ENCODE data around the gene FAM186B. TPM values are rescaled to one million over a fixed set of nuclear protein-coding genes. Genes with fewer than 3 reads are reported as not detected.

Gene FAM186B
- total RNA-seq, 4 donors from 2014 or later: 0.42 to 0.98 (median 0.44) TPM; not detected in 1

GRCh38 chr12:49546481-49546880 lies 59.0 kb downstream of the FAM186B start:
- WGBS, 2 donors: 68 to 69% methylated on average over 3 of the region's 3 CpGs
- Histone ChIP-seq H3K9me3 (no peaks in the 10 kb centered on the region), H3K27me3 (peaks cover 0 to 64% of the 10 kb centered on the region in 2 donors), H3K4me1 (peaks cover 0 to 14% (median 13%) of the 10 kb centered on the region in 4 donors), H3K4me3 (no peak overlapping the region), H3K27ac (no peak overlapping the region), H3K36me3 (no peaks in the 10 kb centered on the region)
- DNase-seq (ENCODE audit: low spot score in 2 of 2): no peak
- TF ChIP-seq EP300 (IDR thresholded peaks at IDR 0.05) (no peak), POLR2A (IDR thresholded peaks at IDR 0.05) (no peak), CTCF (IDR thresholded peaks at IDR 0.05) (no peak)

GRCh38 chr12:49545815-49546214 lies 59.6 kb downstream of the FAM186B start:
- no peak for TF ChIP-seq EP300 (IDR thresholded peaks at IDR 0.05)
- no peak for TF ChIP-seq POLR2A (IDR thresholded peaks at IDR 0.05)
- no peak for TF ChIP-seq CTCF (IDR thresholded peaks at IDR 0.05)
- 84 to 85% methylated on average over 3 to 4 of the region's 4 CpGs for WGBS, 2 donors
- Histone ChIP-seq H3K36me3 (no peaks in the 10 kb centered on the region), H3K4me1 (peaks cover 0 to 14% (median 13%) of the 10 kb centered on the region in 4 donors), H3K9me3 (no peaks in the 10 kb centered on the region), H3K27me3 (peaks cover 0 to 64% of the 10 kb centered on the region in 2 donors), H3K27ac (no peak overlapping the region), H3K4me3 (no peak overlapping the region)
- no peak for DNase-seq (ENCODE audit: low spot score in 2 of 2)

- Histone ChIP-seq H3K9me3 (no peaks in the 10 kb centered on the region), H3K4me3 (no peak overlapping the region), H3K27me3 (peaks cover 0 to 79% of the 10 kb centered on the region in 2 donors), H3K4me1 (peaks cover 0 to 17% (median 8%) of the 10 kb centered on the region in 4 donors), H3K27ac (no peak overlapping the region), H3K36me3 (no peaks in the 10 kb centered on the region)
- WGBS, 2 donors: 26% methylated on average over 27 to 30 of the region's 39 CpGs
- no peak for DNase-seq (ENCODE audit: low spot score in 2 of 2)
- TF ChIP-seq POLR2A (IDR thresholded peaks at IDR 0.05) (no peak), CTCF (IDR thresholded peaks at IDR 0.05) (no peak), EP300 (IDR thresholded peaks at IDR 0.05) (no peak)
Measured at GRCh38 chr12:49543914-49544815, 61.3 kb downstream of the FAM186B start.

- TF ChIP-seq EP300 (IDR thresholded peaks at IDR 0.05) (no peak), CTCF (IDR thresholded peaks at IDR 0.05) (no peak), POLR2A (IDR thresholded peaks at IDR 0.05) (no peak)
- Histone ChIP-seq H3K4me1 (peaks cover 0 to 16% (median 5%) of the 10 kb centered on the region in 4 donors), H3K9me3 (no peaks in the 10 kb centered on the region), H3K27me3 (peaks cover 0 to 78% of the 10 kb centered on the region in 2 donors), H3K27ac (no peak overlapping the region), H3K4me3 (no peak overlapping the region), H3K36me3 (no peaks in the 10 kb centered on the region)
- DNase-seq (ENCODE audit: low spot score in 2 of 2): no peak
- 45 to 62% methylated on average over 20 of the region's 20 CpGs for WGBS, 2 donors
Measured at GRCh38 chr12:49543221-49543913, 62.1 kb downstream of the FAM186B start.
